Measurements from ENCODE around the gene DPP9.
"Not testable (repeated sequence)": the region's sequence is repeated elsewhere in the genome, so short reads cannot be mapped to it uniquely, and the experiment has no call there.

The DPP9 gene

DNA sequence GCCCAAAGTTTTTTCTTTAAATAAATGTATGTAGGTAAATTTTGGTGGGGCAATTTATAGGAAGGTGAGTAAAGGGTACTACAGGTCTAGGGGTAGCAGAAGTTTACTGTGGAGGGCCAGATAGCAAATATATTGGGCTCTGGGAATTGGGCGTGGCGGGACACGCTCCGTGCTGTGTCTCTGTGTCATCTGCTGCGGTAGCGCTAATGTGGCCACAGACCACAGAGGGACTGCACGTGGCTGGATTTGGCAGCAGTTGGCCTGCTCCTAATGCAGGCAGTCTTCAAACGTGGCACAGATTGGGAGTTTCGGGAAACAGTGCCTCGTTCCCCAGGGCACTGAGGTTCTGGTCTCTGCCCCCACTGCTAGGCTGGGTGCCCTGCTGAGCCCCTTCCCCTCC, 36.9 kb downstream of the DPP9 start:
- in situ Hi-C loops (cut with HindIII; ENCODE audit: low pct_unique_long_range_greater_than_20kb, low sequenced_read_pairs) = no loop called here
- DNase-seq (ENCODE audit: low read depth in 1 of 2, low spot score in 1 of 2) = no peak
- no peak for TF ChIP-seq JUND (IDR thresholded peaks at IDR 0.05; ENCODE audit: low read depth)

DNA sequence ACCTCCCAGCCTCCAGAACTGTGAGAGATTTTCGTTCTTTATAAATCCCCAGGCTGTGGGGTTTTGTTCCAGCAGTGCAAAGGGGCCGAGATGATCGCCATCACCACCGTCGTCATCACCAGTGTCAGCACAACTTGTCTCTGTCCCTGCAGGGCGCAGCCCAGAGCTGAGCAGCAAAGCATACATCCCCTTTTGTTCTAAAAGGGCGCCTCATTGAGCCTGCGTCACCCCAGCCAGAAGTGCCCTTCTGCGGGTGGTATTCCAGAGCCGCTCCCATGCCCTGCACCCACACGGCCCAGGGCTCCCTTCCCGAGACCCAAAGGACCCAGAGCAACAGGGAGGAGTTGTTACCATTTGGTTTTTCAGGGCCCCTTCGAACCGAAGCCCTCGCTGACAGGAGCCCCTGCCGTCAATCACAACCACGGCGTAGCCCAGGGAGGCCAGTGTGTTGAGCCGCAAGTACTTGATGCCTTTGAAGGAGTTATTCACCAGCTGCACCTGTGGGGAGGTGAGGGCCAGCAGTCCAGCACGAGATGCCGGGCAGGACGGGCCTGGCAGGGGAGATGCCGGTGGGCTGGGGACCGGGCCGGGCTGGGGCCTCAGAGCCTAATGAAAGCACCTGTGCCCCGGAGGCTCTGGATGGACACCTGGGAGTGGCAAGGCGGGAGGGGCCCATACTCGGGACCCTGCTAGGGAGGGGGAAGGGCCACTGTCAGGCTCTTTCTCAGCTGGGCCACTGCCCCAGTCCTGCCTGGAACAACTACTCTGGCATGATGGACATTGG, 39.1 kb downstream of the DPP9 start:
- DNase-seq (ENCODE audit: low read depth in 1 of 2, low spot score in 1 of 2) = no peak
- in situ Hi-C loops (cut with HindIII; ENCODE audit: low pct_unique_long_range_greater_than_20kb, low sequenced_read_pairs) = no loop called here
- TF ChIP-seq JUND (IDR thresholded peaks at IDR 0.05; ENCODE audit: low read depth) = no peak

DNA sequence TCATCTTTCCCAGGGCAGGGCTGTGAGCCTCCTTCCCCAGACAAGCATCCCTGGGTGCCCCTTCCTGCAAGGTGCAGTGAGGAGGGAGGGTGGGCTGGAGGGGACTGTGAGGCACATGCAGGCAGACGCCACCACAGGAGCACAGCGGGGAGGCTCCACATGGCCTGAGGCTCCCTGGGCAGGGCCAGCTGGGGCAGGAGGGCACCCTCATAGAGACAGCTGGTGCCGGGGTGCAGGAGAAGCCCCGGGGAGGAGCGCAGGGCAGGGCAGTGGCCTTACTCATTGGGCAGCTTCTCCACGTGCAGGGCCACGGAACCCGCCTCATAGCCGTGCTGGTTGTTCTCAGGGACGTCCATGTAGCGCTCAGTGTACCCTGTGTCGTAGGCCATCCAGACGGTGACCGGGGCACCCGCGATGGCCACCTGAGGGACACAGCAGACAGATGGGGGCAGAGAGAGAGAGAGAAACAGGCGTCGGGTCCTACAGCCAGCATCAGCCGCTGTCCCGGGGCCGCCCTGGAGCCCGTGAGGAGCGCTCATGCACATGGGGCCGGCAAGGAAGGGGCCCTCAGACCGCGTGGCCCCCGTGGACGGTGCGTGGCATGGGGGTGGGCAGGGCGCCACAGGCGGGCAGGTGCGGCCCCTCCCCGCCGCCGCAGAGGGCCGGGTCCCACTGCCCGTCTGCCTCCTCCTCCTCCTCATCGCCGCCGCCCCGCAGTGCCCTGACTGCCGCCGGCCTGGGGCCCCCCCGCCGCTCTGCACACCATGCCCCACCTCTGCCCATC, 41.0 kb downstream of the DPP9 start:
- in situ Hi-C loops (cut with HindIII; ENCODE audit: low pct_unique_long_range_greater_than_20kb, low sequenced_read_pairs) = no loop called here
- no peak for TF ChIP-seq JUND (IDR thresholded peaks at IDR 0.05; ENCODE audit: low read depth)
- DNase-seq (ENCODE audit: low read depth in 1 of 2, low spot score in 1 of 2) = no peak

DNA sequence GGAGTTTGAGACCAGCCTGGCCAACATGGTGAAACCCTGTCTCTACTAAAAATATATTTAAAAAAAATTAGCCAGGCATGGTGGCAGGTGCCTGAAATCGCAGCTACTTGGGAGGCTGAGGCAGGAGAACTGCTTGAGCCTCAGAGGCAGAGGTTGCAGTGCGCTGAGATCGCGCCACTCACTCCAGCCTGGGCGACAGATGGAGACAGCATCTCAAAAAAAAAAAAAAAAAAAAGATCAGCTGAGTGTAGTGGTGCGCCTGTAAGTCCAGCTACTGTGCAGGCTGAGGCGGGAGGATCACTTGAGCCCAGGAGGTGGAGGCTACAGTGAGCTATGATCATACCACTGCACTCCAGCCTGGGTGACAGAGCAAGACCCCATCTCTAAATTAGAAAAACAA, 43.6 kb downstream of the DPP9 start:
- DNase-seq (ENCODE audit: low read depth in 1 of 2, low spot score in 1 of 2); in situ Hi-C loops (cut with HindIII; ENCODE audit: low pct_unique_long_range_greater_than_20kb, low sequenced_read_pairs): not testable (repeated sequence)

DNA sequence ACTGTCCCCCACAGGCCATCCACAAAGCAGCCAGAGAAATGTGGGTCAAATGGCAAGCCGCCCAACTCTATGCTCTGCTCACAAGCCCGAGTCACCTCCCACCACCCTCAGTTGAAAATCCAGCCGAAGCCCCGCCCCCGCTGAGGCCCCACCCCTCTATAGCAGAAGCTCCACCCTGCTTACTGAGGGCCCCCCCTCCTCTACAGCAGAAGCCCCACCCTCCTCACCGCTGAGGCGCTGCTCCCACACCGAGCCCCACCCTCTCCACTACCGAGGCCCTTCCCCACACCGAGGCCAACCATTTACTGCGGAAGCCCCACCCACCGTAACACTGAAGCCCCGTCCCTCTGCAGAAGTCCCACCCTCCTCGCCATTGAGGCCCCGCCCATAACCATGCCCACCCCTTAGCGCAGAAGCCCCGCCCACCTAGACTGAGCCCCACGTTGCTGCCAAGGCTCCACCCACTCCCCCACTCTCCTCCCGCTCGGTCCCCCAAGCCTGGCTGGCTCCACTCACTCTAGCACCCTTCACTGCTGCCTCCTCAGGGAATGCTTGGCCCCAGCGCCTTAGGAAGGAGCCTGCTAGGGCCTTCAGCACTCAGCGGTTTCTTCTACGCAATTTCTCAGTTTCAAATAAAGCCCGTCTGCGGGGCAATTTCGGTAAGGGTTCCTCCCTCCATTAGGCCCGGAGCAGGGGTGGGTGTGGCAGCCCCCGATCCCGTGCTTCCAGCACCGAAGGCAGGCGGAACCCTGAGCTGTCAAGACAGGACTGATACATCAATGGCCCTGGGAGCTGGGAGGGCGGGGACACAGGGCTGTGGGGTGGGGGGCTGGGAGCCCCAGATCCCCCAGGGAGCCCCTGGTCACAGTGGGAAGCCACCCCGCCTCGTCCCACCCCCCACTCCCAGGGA, 44.5 kb downstream of the DPP9 start:
- TF ChIP-seq JUND (IDR thresholded peaks at IDR 0.05; ENCODE audit: low read depth) = no peak
- peak in 1 of 2 experiments; percentile 64 for DNase-seq (ENCODE audit: low read depth in 1 of 2, low spot score in 1 of 2)
- in situ Hi-C loops (cut with HindIII; ENCODE audit: low pct_unique_long_range_greater_than_20kb, low sequenced_read_pairs) = no loop called here

DNA sequence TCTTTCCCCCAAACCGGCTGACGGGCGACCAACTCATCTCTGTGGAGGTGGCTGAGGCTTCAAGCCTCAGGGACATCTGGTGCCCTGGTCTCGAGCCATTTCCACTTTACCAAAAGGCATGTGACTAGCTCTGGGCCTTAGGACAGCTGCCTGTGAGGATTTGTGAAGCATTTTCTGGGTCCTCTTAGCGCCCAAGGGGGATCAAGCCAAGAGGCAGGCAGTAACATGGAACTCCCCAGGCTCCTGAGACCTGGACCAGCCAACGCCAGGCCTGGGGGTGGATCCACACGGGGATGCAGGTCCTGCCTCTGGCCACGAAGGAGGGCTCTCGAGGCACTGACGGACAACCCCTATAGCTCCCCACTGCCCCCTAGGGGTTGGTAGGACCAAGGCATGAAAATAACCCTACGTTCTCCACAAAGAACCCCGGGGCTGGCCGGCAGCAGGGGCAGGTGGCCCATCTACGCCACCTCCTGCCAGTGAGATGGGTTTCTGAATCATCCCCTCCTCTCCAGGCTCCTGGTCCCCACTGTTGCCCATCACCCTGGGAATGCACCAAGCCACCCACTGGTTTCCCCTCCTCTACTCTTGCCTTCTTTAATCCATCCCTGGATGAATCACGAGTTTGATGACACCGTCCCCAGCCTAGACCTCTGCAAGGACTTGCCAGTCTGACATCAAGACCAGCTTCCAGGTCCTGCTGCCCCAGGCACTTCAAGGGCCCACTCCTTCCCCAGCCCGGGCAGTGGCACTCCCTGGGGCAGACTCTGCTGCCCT, 46.5 kb downstream of the DPP9 start:
- TF ChIP-seq JUND (IDR thresholded peaks at IDR 0.05; ENCODE audit: low read depth) = no peak

DNA sequence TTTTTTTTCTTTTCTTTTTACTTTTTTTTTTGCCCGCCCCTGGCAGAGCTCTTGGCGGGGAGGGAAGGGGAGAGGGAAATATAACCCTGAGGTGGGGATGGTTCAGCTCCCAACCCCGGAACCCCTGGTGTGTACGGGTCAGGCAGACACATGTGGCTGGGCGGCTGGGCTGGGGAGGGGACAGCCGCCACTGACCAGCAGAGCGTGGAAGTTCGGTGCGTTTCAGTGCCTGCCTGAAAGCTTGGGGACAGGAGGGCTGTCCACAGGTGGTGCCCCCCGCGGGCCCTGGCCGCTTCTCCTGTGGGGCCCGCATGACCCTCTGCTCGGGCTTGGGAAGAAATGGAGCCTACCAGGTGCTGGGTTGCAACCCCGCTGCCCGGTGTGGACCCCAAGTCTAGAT, 48.3 kb downstream of the DPP9 start:
- no peak for TF ChIP-seq JUND (IDR thresholded peaks at IDR 0.05; ENCODE audit: low read depth)
- no peak for DNase-seq (ENCODE audit: low read depth in 1 of 2, low spot score in 1 of 2)
- in situ Hi-C loops (cut with HindIII; ENCODE audit: low pct_unique_long_range_greater_than_20kb, low sequenced_read_pairs) = no loop called here

More for the DNA sequence above, 46.5 kb downstream of the DPP9 start:
- in situ Hi-C loops (cut with HindIII; ENCODE audit: low pct_unique_long_range_greater_than_20kb, low sequenced_read_pairs) = no loop called here
- peak in 1 of 2 experiments; percentile 70 for DNase-seq (ENCODE audit: low read depth in 1 of 2, low spot score in 1 of 2)

DNA sequence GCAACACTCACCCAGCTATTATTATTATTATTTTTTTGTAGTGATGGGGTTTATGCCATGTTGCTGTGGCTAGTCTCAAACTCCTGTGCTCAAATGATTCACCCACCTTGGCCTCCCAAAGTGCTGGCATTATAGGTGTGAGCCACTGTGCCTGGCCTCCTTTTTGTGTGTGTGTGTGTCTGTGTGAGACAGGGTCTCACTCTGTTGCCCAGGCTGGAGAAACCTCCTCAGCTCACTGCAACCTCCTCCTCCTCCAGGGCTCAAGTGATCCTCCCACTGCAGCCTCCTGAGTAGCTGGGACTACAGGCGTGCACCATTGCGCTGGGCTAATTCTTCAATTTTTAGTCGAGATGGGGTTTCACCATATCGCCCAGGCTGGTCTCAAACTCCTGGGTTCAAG, 49.9 kb downstream of the DPP9 start:
- DNase-seq (ENCODE audit: low read depth in 1 of 2, low spot score in 1 of 2) = no peak
- no peak for TF ChIP-seq JUND (IDR thresholded peaks at IDR 0.05; ENCODE audit: low read depth)
- in situ Hi-C loops (cut with HindIII; ENCODE audit: low pct_unique_long_range_greater_than_20kb, low sequenced_read_pairs) = no loop called here

DNA sequence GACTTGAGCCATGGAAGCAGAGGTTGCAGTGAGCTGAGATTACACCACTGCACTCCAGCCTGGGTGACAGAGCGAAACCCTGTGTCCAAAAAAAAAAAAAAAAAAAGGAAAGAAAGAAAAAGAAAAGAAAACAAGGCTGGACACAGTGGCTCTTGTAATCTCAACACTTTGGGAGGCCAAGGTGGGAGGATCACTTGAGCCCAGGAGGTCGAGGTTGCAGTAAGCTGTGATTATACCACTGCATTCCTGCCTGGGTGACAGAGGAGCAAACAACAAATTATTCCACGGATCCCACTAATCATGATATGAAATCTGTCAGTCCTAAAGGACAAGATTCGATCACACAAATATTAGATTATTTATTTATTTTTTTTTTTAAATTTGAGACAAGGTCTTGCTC, 50.4 kb downstream of the DPP9 start:
- TF ChIP-seq JUND (IDR thresholded peaks at IDR 0.05; ENCODE audit: low read depth) = no peak
- in situ Hi-C loops (cut with HindIII; ENCODE audit: low pct_unique_long_range_greater_than_20kb, low sequenced_read_pairs) = no loop called here
- no peak for DNase-seq (ENCODE audit: low read depth in 1 of 2, low spot score in 1 of 2)

DNA sequence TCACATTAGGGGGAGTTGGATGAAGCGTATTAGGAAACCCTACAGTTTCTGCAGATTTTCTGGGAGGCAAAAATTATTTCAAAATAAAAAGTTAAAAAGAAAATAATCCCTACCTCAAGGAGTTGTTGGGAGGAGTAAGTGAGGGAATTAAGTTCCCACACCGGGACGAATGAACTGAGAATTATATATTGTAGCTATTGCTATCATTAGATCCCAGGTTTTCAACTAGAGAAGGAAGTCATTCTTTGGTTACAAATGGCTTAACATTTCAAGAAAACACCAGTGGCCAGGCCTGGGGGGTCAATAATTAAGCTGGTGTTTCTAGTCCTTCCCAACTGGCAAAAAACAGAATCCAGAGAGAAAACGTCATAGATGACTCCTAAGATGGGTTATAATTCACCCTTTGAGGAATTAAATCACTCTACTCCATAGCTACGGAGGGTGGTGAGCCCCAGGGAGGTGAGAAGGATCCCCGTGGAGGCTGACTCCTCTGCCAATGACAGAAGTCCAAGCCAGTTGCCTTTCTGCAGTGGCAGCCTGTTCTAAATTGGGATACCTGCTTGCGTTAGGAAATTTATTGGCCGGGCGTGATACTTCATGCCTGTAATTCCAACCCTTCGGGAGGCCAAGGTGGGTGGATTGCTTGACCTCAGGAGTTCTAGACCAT, 52.3 kb downstream of the DPP9 start:
- in situ Hi-C loops (cut with HindIII; ENCODE audit: low pct_unique_long_range_greater_than_20kb, low sequenced_read_pairs) = no loop called here

DNA sequence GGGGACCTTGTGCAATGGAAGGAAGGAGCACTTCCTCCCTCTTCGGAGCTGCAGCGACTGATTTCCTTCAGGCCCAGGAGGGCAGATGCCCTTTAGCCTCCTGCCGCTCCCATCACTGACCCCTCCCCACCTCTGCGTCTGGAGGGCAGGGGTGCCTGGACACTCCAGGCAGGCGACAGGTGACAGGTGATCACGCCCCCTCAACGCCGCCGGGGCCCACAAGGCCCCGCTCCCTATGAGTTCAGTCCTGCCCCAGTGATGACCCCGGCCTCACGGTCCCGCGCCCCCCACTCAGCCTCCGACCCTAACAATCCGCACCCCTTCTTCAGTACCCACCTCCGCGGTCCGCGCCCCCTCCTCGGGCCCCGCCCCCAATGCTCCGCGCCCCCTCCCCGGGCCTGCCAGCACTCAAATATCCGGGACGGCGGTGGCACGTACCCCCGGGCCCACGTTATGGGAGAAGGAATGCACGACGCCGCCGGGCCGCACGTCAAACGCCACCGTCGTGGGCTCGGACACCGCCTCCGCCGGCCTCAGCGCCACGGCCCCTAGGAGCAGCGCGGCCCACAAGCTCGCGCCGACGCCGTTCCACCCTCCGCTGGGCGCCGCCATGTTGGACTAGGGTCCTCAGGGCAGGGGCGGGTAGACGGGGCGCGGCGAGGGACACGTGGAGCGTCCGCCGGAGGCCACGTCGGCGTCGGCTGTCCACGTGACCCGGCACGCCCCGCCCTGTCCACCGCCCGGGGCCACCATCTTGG, 53.7 kb downstream of the DPP9 start, which contains the start of gene MYDGF:
Gene MYDGF, minus strand, starts transcription at position 620 of the 758 bp plus-strand sequence. Its CDS starts 8 bp downstream, at position 612.
- in situ Hi-C loops (cut with HindIII; ENCODE audit: low pct_unique_long_range_greater_than_20kb, low sequenced_read_pairs) = no loop called here
- DNase-seq (ENCODE audit: low read depth in 1 of 2, low spot score in 1 of 2) = peak; percentile 89 to 90
- TF ChIP-seq JUND (IDR thresholded peaks at IDR 0.05; ENCODE audit: low read depth) = no peak

More for the DNA sequence above, 52.3 kb downstream of the DPP9 start:
- no peak for DNase-seq (ENCODE audit: low read depth in 1 of 2, low spot score in 1 of 2)
- no peak for TF ChIP-seq JUND (IDR thresholded peaks at IDR 0.05; ENCODE audit: low read depth)
